HG02885 (cell line): ENCODE measurements around the gene RPIA.
"Not testable (repeated sequence)": the region's sequence is repeated elsewhere in the genome, so short reads cannot be mapped to it uniquely, and the experiment has no call there.

Experiments used
- ATAC-seq: cut with Tn5 transposase; IDR thresholded peaks from one replicate; pipeline ENCODE4 v1.9.1; 2021; ENCODE audit warnings: mild to moderate bottlenecking; ENCODE audit not compliant: unreplicated experiment, poor library complexity

Gene RPIA

DNA sequence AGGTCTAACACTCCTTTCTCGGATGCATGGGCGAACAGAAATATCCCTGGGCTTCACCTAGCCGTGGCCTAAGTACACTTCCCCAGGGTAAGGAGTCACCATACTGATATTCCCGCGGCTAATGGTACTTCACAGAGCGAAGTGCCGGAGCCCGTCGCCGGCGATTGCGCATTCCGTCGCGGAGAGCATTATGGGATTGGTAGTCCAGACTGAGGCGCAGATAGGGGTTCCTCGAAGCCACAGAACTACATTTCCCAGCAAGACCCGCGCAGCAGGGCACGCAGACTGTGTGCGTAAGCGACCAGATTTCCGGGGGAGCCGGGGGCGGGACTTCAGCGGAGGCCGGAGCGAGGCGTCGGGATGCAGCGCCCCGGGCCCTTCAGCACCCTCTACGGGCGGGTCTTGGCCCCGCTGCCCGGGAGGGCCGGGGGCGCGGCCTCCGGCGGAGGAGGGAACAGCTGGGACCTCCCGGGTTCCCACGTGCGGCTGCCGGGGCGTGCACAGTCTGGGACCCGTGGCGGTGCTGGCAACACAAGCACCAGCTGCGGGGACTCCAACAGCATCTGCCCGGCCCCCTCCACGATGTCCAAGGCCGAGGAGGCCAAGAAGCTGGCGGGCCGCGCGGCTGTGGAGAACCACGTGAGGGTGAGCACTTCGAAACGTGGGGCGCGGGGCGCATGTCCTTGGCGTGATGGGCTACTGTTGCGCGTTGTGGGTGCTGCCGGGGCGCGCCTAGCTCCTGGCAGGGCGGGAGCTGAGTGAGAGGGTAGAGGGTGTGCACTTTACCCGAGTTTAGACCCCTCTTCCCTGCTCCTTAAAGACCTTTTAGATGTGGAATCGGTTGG is at the start of gene RPIA:
Gene RPIA (plus strand): TSS at position 335 of the 845 bp plus-strand sequence. CDS start 26 bp downstream, at position 361.
- peak; percentile 96 for ATAC-seq

DNA sequence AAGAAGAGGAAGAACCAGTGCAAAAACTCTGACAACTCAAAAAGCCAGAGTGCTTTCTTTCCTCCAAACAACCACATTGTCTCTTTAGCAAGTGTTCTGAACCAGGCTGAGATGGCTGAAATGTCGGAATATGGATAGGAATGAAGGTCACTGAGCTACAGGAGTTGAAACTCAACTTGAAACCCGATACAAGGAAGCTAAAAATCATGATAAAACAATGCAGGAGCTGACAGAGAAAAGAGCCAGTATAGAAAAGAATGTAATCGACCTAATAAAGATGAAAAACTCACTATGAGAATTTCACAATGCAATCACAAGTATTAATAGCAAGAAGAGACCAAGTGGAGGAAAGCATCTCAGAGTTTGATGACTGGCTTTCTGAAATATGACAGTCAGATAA is 49.2 kb upstream of the RPIA start:
- no peak for ATAC-seq

DNA sequence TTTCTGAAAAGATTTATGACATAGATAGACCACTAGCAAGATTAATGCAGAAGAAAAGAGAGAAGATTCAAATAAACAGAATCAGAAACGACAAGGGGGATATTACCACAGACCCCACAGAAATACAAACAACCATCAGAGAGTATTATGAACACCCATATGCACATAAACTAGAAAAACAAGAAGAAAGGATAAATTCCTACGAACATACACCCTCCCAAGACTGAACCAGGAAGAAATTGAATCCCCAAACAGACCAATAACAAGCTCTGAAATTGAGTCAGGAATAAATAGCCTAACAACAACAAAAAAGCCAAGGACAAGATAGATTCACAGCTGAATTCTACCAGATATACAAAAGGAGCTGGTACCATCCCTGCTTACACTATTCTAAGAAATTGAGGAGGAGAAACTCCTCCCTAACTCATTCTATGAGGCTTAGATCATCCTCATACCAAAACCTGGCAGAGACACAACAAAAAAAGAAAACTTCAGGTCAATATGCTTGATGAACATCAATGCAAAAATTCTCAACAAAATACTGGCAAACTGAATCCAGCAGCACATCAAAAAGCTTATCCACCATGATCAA is 46.1 kb upstream of the RPIA start:
- not testable (repeated sequence) for ATAC-seq

DNA sequence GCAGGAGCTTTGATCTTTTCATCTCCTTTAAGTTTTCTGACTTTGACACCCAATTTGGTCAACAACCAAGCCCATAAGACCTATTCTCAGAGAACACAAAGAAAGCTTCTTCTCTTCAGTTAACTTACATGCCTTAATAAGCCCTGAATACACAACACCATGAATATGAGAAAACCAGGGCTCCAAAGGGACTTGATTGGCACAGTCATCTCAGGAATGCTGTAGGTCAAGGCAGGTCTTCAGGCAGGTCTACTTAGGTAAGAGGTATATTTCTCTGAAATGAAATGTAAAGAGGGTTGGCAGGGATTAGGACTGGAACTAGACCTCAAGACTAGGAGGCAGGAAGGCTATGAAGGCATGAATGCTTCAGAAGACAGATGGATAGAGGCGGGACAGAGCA is 39.8 kb upstream of the RPIA start:
- no peak for ATAC-seq

DNA sequence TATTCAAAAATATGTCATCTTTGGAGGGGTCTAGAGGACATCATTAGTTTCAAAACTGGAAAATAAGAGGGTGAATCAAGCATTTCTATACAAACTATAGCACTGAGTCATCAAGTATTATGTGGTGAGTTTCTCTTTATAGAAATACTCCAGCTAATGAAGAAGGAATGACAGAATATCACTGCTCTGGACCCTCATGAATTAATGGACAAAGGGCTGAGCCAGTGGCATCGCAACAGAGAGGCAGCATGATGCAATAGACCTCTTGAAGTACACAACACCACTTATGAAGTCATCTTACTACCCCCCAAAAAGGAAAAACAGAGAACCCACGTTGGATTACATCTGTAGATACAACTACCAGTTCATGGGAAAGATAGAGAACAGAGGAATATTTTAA is 36.8 kb upstream of the RPIA start:
- no peak for ATAC-seq

DNA sequence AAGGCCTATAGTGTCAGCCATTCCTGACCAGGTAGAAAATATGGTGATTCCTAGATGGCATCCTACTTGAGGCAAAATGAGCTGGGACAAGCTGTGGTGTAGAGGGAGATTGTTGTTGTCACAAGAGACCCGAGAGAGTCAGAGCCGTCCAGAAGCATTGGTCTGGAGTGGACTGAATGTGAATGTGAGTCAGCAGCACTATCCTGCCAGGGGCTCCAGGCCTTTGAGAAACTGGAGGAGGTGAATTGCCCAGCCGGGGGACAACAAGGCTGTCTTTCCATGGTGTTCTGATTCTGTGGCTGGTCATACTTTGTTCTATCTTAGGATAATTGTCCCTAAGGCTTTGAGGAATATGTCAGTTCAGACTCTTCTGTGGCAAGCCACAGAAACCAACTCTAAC is 34.8 kb upstream of the RPIA start:
- no peak for ATAC-seq

DNA sequence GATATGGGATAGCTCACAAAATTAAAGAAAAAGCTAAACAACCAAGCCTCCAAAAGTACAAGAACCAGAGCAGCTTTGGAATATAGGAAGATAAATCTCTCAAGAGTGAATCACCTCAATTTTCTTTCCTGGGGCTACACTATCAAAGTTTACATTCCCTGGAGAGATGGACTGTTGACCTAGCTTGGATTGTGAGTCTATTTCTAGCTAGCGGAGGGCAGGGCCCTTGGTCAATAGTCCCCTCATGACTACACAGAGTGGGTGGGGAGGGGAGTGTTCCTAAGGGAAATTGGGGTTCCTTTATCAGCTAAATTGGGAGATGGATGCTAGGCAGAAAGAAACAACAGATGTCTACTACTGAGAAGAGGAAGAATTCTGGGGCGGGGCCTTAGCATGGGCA is 34.3 kb upstream of the RPIA start:
- ATAC-seq = no peak

DNA sequence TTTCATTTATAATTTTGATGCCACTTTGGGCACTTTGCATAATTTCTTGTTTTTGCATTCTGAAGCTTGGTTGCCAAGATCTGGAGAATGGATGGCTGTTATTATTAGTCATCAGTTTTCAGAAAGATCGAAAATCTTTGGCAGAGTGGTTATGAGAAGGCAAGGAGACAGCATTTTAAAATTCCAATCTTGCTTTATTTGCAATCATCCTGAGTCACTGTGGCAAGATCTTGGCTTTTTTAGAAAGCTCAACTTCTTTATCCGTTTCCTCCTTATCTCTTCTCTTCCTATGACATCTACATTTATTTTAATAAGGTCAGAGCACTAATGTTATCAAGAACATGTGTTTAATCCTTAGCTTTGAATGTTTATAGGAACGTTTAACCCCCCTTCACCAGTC is 33.1 kb upstream of the RPIA start:
- ATAC-seq = no peak

DNA sequence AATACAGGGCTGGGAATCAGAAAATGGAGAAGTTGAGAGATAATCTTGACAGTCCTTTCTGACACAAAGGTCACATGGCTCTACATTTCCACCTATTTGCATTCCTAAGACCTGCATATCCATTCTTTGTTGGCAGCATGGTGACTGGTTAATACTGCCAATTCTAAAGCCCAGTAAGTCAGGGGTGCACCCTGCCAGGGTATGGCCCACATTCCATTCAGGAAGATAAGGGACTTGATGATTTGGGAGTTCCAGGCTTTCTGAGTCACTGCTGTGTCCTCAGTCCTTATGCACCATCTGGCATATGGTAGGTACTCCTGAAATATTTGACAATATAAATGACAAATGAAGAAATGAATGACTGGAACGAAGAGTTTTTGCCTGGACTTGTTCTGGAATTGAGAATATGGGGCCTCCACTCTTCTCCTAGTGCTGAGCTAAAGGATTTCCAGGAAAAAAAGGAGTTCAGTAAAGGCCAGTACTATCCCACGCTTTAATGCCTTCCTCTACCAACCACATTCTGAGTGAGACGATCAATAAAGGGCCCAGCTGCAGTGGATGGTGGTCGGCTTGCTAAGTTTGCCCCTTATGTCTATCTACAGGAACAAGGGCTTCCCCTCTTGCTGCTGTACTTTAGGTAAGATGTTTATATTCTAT is 32.5 kb upstream of the RPIA start:
- ATAC-seq = no peak

DNA sequence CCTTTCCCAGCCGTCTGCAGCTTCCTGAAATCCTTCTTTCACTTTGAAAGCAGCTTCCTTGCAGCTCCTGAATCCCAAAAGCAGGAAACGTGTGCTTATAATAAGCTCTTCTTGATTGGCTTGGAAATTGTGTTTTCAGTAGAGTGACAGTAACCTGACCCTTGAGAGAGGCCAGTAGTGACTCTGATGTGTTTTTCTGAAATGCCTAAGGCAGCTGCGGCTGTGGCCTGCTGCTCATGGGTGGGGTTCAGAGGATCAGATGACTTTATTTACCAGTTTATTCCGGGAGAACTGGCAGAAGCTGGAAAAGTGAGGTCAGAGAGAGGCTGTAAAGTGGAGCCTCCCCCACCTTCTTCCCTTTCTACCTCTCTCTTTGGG is 31.9 kb upstream of the RPIA start:
- ATAC-seq = no peak

DNA sequence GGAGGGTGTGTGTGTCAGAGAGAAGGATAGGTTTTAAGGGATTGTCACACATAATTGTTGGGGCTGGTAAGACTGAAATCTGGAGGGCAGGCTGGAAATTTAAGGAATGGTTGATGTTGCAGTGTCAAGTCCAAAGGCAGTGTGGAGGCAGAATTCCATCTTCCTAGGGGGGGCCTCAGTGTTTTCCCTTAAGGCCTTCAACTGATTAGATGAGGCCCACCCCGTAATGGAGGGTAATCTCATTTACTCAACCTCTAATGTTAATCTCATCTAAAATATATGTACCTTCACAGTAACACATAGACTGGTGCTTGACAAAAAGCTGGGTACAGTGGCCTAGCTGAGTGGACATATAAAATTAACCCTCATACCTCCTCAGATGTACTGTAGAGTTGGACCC is 30.9 kb upstream of the RPIA start:
- no peak for ATAC-seq

DNA sequence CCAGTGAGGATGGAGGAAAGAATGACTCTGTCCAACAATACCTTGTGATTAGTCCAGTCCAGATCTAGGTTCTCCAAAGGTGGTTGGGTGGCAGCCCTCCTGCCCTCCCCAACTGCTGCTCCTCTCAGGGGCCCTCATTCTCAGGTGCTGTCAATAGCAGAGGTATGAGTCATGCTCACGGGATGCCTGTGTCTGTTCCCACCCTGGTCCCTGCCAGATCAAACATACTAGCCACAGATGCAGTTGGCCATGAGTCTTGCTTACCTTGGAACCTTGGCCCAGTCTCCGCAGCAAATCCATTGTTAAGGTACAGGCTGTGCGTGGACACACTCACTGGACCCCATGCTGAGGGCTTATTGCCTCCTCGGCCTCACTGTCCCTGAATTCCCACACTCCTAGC is 24.9 kb upstream of the RPIA start:
- ATAC-seq = no peak

DNA sequence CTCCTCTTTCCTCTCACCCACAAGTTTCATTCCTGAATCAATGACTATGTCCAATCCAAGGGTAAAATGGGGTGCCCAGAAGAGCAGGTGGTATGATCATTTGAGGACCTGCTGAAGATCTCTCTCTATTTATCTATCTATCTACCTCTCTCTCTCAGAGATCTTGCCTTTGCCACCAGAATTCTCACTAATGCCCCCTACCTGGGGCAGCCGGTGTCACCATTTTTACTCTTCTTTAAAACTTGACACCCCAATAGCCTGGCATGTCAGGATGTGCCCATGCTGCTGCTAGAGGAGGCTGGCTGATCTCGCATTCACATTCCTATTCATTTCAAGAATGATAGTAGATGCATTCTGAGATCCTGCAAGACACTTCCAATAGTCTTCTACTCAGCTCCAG is 24.3 kb upstream of the RPIA start:
- ATAC-seq = no peak

DNA sequence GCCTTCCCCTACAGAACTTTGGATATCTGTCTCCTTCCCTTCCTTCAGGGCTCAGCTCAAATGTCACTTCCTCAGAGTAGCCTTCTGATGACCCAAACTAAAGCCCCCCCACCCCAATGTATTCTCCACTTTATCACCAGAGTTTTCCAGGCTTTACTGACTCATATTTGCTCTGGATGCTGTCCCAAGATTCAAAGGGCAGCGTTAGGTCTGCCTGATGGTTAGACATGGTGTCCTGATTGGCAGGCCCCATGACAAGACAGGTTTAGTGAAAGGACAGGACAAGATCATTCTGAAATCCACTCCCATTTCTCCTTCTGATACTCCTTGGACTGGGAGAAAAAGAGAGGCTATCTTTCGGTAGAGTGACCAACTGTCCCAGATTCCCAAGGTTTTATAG is 22.6 kb upstream of the RPIA start:
- ATAC-seq = no peak

DNA sequence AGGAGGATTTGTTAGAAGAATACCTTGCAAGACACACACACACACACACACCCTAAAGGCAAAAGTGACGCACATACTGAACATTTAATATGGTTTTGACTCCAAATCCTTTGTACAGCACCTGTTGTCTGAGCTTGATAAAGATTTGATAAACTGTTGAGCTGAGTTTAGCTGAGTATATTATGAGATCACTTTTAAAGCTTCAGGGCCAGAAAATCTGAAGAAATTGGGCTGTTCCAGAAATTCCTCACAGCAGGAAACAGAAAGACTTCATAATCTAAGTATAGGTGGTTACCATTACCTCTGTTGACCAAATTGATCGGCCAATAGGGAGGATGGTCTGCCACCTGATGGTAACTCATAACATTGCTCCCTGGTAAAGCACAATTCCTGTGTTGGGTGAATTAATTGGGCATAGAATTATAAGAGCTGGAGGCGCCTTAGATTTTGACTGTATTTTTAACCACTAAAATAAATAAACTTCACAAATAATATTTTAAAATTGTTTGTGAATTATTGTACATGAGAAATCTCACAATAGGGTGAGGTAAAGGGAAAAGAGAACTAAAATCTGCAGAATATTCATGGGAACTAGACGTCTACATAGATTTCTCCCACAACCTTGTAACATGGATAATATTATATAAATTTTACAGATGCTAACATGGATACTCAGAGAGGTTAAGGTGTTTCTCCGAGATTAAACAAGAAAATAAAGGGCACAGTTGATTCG is 21.8 kb upstream of the RPIA start:
- peak; percentile 88 for ATAC-seq

DNA sequence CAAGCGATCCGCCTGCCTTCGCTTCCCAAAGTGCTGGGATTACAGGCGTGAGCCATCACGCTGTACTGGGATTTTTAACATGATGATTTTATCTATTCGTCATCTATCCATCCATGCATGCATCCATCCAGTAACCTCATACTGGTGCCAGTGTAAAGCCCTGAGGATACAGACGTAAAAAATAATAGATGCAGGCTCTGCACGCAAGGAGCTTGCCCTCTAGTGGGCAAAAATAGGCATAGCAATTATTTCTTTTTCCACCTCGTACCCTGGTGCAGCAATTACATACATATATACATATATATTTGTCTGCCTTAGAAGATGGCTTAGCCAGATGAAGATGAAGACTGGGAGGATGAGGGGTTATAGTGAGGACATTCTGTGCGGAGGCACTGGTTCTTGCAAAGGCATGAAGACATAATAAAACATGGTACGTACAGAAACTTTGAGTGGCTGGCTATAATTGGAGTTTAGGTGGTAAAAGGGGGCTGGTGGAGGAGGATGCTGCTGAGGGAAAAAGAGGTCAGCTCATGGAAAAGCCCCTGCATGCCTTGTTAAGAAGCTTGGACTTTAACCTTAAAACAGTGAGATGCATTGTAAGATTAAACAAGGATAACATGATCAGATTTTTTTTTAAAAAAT is 19.6 kb upstream of the RPIA start:
- peak; percentile 58 for ATAC-seq

DNA sequence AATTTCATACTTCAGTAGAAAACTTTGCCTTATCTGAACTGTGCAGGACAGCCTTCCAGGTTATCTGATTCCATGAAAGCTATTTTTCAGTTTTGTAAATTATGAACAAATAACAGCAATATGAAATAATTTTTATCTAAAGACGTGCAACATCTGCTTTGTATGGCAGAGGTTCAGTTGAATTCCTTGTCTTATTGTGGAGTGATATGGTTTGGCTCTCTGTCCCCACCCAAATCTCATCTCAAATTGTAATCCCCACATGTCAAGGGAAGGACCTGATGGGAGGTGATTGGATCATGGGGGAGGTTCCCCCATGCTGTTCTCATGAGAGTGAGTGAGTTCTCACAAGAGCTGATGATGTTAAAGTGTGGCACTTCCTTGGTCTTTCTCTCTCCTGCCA is 18.1 kb upstream of the RPIA start:
- no peak for ATAC-seq

DNA sequence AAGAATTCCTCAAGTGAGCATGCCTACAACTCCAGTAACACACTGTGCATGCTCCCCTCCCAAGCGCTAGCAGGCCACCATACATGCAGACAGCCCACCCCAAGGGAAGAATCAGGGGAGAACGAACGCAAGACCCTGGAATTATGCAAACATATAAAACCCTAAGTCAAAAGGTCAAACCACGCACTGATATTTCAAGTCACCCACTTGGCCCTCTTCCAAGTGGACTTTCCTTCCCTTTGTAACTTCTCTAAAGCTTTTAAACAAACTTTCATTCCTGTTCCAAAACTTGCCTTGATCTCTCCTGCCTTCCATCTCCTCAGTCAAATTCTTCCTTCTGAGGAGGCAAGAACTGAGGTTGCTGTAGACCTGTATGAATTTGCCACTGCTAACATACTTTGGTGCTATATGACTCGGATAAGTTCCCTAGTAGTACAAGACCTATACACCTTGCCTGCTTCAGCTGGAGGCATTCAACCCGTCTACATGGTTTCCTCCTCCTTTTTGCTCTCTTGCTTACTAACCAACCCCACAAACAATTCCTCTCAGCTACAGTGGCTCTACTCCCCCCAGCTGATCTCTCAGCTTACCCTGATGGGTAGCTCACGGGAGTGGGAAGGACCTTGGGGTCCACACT is 11.1 kb upstream of the RPIA start:
- ATAC-seq = no peak

DNA sequence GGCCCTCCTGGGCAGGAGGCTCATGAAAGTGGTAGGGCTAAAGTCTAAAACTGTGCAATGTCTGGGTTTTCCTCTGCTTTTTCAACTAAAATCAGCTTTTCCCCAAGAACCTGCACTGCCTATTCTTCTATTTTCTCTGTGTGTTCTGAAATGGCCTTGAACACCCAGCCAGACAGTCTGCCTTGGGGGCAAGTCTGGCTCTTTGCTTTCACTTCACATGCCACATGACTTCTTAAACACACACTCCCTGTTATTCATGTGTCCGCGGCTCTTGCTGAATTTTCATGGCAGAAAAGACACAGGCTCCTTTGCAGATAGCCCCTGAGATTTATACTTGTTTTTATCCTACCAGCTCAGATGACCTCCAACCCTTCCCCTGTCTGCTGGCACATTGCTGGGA is 10.6 kb upstream of the RPIA start:
- ATAC-seq = no peak
